Adrenal gland (tissue), 5 donors: ENCODE results near the gene GALNT12.

Experiments
- POLR2A ChIP-seq, 2 donors: fragments of 450-650 bp; IDR thresholded peaks; one replicate each; pipeline ENCODE4 v1.6.1; 2017; ENCODE audit warnings: antibody characterized with exemption in 2 of 2, mild to moderate bottlenecking in 2 of 2, moderate library complexity in 1 of 2
- TF ChIP-seq, protein P1 (sequence below), 6 experiments: fragments of 450-650 bp in 4 of 6; fragments of 200-600 bp in 2 of 6; sonication (generic) in 1 of 6; IDR thresholded peaks; 1 replicate in 5 of 6; 2 replicates in 1 of 6; pipeline versions ENCODE4 v1.5.1 to v1.8.0; 2016 to 2021; ENCODE audit warnings: antibody characterized with exemption in 6 of 6, mild to moderate bottlenecking in 2 of 6, moderate library complexity in 1 of 6
- donor health status: DM: no; HTN: no; CAD: no.

DNA sequence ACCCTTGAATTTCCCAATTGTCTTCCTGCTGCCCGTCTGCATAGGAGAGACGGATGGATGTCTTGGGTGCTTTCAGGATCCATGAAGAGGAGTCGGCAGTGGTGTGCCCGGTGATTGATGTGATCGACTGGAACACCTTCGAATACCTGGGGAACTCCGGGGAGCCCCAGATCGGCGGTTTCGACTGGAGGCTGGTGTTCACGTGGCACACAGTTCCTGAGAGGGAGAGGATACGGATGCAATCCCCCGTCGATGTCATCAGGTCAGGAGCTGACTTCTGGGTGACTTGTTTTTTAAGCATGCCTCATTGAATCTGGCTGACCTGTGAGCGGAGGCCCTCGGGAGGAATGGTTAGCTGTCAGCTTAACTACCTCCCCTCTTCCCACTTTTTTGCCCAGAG lies 24.2 kb downstream of the GALNT12 start:
- TF ChIP-seq, protein P1, sequence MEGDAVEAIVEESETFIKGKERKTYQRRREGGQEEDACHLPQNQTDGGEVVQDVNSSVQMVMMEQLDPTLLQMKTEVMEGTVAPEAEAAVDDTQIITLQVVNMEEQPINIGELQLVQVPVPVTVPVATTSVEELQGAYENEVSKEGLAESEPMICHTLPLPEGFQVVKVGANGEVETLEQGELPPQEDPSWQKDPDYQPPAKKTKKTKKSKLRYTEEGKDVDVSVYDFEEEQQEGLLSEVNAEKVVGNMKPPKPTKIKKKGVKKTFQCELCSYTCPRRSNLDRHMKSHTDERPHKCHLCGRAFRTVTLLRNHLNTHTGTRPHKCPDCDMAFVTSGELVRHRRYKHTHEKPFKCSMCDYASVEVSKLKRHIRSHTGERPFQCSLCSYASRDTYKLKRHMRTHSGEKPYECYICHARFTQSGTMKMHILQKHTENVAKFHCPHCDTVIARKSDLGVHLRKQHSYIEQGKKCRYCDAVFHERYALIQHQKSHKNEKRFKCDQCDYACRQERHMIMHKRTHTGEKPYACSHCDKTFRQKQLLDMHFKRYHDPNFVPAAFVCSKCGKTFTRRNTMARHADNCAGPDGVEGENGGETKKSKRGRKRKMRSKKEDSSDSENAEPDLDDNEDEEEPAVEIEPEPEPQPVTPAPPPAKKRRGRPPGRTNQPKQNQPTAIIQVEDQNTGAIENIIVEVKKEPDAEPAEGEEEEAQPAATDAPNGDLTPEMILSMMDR (IDR thresholded peaks at IDR 0.05): no peak
- TF ChIP-seq POLR2A (IDR thresholded peaks at IDR 0.05): no peak
